Measurements from ENCODE around the gene NR2C1.

Gene NR2C1

GRCh38 chr12:95083938-95084337, 10.5 kb upstream of the NR2C1 start:
- no peak for FAIRE-seq

GRCh38 chr12:95083471-95083870, 10.1 kb upstream of the NR2C1 start:
- no peak for FAIRE-seq

GRCh38 chr12:95077341-95077740, 3.9 kb upstream of the NR2C1 start:
- FAIRE-seq, result no peak

- FAIRE-seq, result no peak
These were observed 1.3 kb upstream of the NR2C1 start for GRCh38 chr12:95074766-95075165.

- no peak for FAIRE-seq
These were observed 491 bp upstream of the NR2C1 start for GRCh38 chr12:95073698-95074520.

- no peak for FAIRE-seq
These were observed 3.0 kb downstream of the NR2C1 start for GRCh38 chr12:95070378-95070777.

- no peak for FAIRE-seq
These were observed 7.1 kb downstream of the NR2C1 start for GRCh38 chr12:95066091-95066855.

GRCh38 chr12:95060951-95061350, 12.5 kb downstream of the NR2C1 start:
- FAIRE-seq, result no peak

GRCh38 chr12:95059984-95060383, 13.4 kb downstream of the NR2C1 start:
- FAIRE-seq, result no peak

- FAIRE-seq, result no peak
These were observed 16.0 kb downstream of the NR2C1 start for GRCh38 chr12:95057424-95057823.

GRCh38 chr12:95055057-95055456, 18.4 kb downstream of the NR2C1 start:
- FAIRE-seq, result no peak

- no peak for FAIRE-seq
These were observed 19.2 kb downstream of the NR2C1 start for GRCh38 chr12:95054206-95054605.

- no peak for FAIRE-seq
These were observed 22.2 kb downstream of the NR2C1 start for GRCh38 chr12:95051241-95051640.

GRCh38 chr12:95037906-95038305, 35.5 kb downstream of the NR2C1 start:
- FAIRE-seq, result no peak

- FAIRE-seq, result no peak
These were observed 38.7 kb downstream of the NR2C1 start for GRCh38 chr12:95034750-95035149.

- no peak for FAIRE-seq
These were observed 50.9 kb downstream of the NR2C1 start for GRCh38 chr12:95022477-95022876.

GRCh38 chr12:95017482-95017881, 55.9 kb downstream of the NR2C1 start:
- no peak for FAIRE-seq

- no peak for FAIRE-seq
These were observed 57.3 kb downstream of the NR2C1 start for GRCh38 chr12:95016120-95016519.

- no peak for FAIRE-seq
These were observed 58.9 kb downstream of the NR2C1 start for GRCh38 chr12:95014554-95014953.

- FAIRE-seq, result no peak
These were observed 67.2 kb downstream of the NR2C1 start for GRCh38 chr12:95006206-95006605.

- FAIRE-seq, result no peak
These were observed 68.8 kb downstream of the NR2C1 start for GRCh38 chr12:95004610-95005009.

- no peak for FAIRE-seq
These were observed 69.5 kb downstream of the NR2C1 start for GRCh38 chr12:95003921-95004272.

GRCh38 chr12:95003213-95003920, 70.1 kb downstream of the NR2C1 start, which contains the start of gene NDUFA12:
TSS of gene NDUFA12 (minus strand) at chr12:95003697. CDS start at chr12:95003680, 17 bp downstream.
- no peak for FAIRE-seq

Data from colon (tissue), 2 donors.